PFSK-1 (cell line): ENCODE results near the gene TMEM94.

Experiments
- FOXP2 ChIP-seq: optimal IDR thresholded peaks from 2 replicates; pipeline ENCODE3; 2011; ENCODE audit warnings: borderline replicate concordance, control low read depth, inconsistent platforms; ENCODE audit not compliant: insufficient read depth; ENCODE audit errors: extremely low read length, extremely low read depth
- POLR2AphosphoS5 ChIP-seq: IDR thresholded peaks from 2 replicates; pipeline ENCODE4 v1.6.1; 2012; ENCODE audit warnings: low read depth, mild to moderate bottlenecking, control low read depth, low read length, moderate library complexity
- SIN3A ChIP-seq: IDR thresholded peaks from 2 replicates; pipeline ENCODE4 v1.6.1; 2012; ENCODE audit warnings: mild to moderate bottlenecking, low read length, moderate library complexity, borderline replicate concordance; ENCODE audit not compliant: insufficient read depth
- TAF1 ChIP-seq: IDR thresholded peaks from 2 replicates; pipeline ENCODE4 v1.6.1; 2012; ENCODE audit warnings: low read length, control low read depth, borderline replicate concordance; ENCODE audit not compliant: insufficient read depth
- TF ChIP-seq, protein P1 (sequence below), 2 experiments: IDR thresholded peaks; 2 replicates each; pipeline versions ENCODE4 v1.6.1 to v1.8.0; 2011 to 2012; ENCODE audit warnings: low read depth in 2 of 2, low read length in 2 of 2, control low read depth in 1 of 2, inconsistent platforms in 1 of 2, mild to moderate bottlenecking in 1 of 2, moderate library complexity in 1 of 2; ENCODE audit not compliant: insufficient read depth in 1 of 2

DNA sequence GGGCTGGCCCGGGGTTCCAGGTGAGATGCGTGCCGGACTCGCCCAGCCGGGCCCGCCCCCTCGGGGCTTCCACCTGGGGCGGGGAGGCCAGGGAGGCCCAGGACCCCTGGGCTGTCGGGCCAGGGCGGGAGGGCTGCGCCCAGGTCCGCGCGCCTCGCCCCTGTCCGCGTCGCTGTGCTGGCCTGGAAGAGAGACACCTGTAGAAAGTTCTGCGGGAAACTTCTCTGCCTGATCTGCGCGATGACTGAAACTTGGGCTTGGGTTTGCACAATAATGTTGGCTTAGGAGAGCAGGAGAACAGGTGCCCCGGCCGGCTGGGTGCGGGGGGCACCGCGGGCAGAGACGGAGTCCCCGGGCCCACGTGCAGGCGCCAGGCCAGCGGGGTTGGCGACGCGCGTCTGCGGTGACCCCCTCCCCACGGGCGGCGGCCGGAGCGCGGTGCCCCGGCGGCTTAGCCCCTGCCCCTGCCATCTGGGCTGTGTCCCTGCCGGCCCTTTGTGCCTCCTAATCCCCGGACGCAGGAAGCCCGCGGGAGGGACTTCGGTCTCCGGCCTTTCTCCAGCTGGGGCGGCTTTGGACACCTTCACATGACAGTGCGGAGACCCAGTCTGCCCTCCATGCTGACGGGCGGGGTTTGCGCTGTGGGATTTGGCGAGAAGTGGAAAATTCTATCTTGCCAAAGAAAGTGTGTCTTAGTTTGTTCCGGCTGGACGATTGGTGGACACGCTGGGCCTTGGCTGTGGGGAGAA is 69.5 kb downstream of the TMEM94 start:
- TF ChIP-seq SIN3A (no peak), POLR2AphosphoS5 (no peak), TAF1 (no peak), FOXP2 (no peak)
- TF ChIP-seq, protein P1, sequence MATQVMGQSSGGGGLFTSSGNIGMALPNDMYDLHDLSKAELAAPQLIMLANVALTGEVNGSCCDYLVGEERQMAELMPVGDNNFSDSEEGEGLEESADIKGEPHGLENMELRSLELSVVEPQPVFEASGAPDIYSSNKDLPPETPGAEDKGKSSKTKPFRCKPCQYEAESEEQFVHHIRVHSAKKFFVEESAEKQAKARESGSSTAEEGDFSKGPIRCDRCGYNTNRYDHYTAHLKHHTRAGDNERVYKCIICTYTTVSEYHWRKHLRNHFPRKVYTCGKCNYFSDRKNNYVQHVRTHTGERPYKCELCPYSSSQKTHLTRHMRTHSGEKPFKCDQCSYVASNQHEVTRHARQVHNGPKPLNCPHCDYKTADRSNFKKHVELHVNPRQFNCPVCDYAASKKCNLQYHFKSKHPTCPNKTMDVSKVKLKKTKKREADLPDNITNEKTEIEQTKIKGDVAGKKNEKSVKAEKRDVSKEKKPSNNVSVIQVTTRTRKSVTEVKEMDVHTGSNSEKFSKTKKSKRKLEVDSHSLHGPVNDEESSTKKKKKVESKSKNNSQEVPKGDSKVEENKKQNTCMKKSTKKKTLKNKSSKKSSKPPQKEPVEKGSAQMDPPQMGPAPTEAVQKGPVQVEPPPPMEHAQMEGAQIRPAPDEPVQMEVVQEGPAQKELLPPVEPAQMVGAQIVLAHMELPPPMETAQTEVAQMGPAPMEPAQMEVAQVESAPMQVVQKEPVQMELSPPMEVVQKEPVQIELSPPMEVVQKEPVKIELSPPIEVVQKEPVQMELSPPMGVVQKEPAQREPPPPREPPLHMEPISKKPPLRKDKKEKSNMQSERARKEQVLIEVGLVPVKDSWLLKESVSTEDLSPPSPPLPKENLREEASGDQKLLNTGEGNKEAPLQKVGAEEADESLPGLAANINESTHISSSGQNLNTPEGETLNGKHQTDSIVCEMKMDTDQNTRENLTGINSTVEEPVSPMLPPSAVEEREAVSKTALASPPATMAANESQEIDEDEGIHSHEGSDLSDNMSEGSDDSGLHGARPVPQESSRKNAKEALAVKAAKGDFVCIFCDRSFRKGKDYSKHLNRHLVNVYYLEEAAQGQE (IDR thresholded peaks at IDR 0.05; ENCODE audit: insufficient read depth in 1 of 2, low read depth in 2 of 2, low read length in 2 of 2): no peak
